ENCODE measurements around the gene HDDC2. TPM values are rescaled to one million over a fixed set of nuclear protein-coding genes. Genes with fewer than 3 reads are reported as not detected.
A peak's percentile ranks its signal among the peaks of the same experiment; 100 is the strongest.

HDDC2 gene
- total RNA-seq, 1 donor from 2014 or later: 49.4 TPM

GRCh38 chr6:125300992-125301434 lies 754 bp downstream of the HDDC2 start:
- DNase-seq (ENCODE audit: low spot score, unreplicated experiment): no peak
- Mint-ChIP-seq H3K36me3 (ENCODE audit: insufficient read depth) (peaks cover 24% of the 10 kb centered on the region), H3K4me1 (ENCODE audit: low read depth) (peaks cover 16% of the 10 kb centered on the region), H3K4me3 (ENCODE audit: low read depth) (peak overlapping the region; percentile 85), H3K9me3 (ENCODE audit: low read depth) (peaks cover 3% of the 10 kb centered on the region), H3K27me3 (peaks cover 5% of the 10 kb centered on the region), H3K27ac (peak overlapping the region; percentile 95)
- no peak for TF ChIP-seq CTCF (IDR thresholded peaks at IDR 0.05; ENCODE audit: unreplicated experiment)

- peaks cover 16% of the 10 kb centered on the region for H3K4me1 Mint-ChIP-seq (ENCODE audit: low read depth)
- no peaks in the 10 kb centered on the region for H3K27me3 Mint-ChIP-seq
- H3K27ac Mint-ChIP-seq: no peak overlapping the region
- H3K36me3 Mint-ChIP-seq (ENCODE audit: insufficient read depth): peaks cover 29% of the 10 kb centered on the region
- H3K4me3 Mint-ChIP-seq (ENCODE audit: low read depth): no peak overlapping the region
- DNase-seq (ENCODE audit: low spot score, unreplicated experiment): no peak
- no peaks in the 10 kb centered on the region for H3K9me3 Mint-ChIP-seq (ENCODE audit: low read depth)
- no peak for TF ChIP-seq CTCF (IDR thresholded peaks at IDR 0.05; ENCODE audit: unreplicated experiment)
Observed at GRCh38 chr6:125299257-125299656, 2.5 kb downstream of the HDDC2 start.

GRCh38 chr6:125296471-125296870 lies 5.3 kb downstream of the HDDC2 start:
- Mint-ChIP-seq H3K9me3 (ENCODE audit: low read depth) (no peaks in the 10 kb centered on the region), H3K4me1 (ENCODE audit: low read depth) (peaks cover 16% of the 10 kb centered on the region), H3K36me3 (ENCODE audit: insufficient read depth) (peaks cover 36% of the 10 kb centered on the region), H3K4me3 (ENCODE audit: low read depth) (no peak overlapping the region), H3K27ac (no peak overlapping the region), H3K27me3 (no peaks in the 10 kb centered on the region)
- no peak for TF ChIP-seq CTCF (IDR thresholded peaks at IDR 0.05; ENCODE audit: unreplicated experiment)
- no peak for DNase-seq (ENCODE audit: low spot score, unreplicated experiment)

- Mint-ChIP-seq H3K36me3 (ENCODE audit: insufficient read depth) (peaks cover 41% of the 10 kb centered on the region), H3K27me3 (no peaks in the 10 kb centered on the region), H3K4me1 (ENCODE audit: low read depth) (peaks cover 5% of the 10 kb centered on the region), H3K27ac (no peak overlapping the region), H3K4me3 (ENCODE audit: low read depth) (no peak overlapping the region), H3K9me3 (ENCODE audit: low read depth) (no peaks in the 10 kb centered on the region)
- no peak for DNase-seq (ENCODE audit: low spot score, unreplicated experiment)
- TF ChIP-seq CTCF (IDR thresholded peaks at IDR 0.05; ENCODE audit: unreplicated experiment): no peak
Observed at GRCh38 chr6:125294925-125295324, 6.8 kb downstream of the HDDC2 start.

GRCh38 chr6:125294036-125294435 lies 7.7 kb downstream of the HDDC2 start:
- Mint-ChIP-seq H3K36me3 (ENCODE audit: insufficient read depth) (peaks cover 39% of the 10 kb centered on the region), H3K4me1 (ENCODE audit: low read depth) (no peaks in the 10 kb centered on the region), H3K9me3 (ENCODE audit: low read depth) (no peaks in the 10 kb centered on the region), H3K27me3 (no peaks in the 10 kb centered on the region), H3K27ac (no peak overlapping the region), H3K4me3 (ENCODE audit: low read depth) (no peak overlapping the region)
- no peak for TF ChIP-seq CTCF (IDR thresholded peaks at IDR 0.05; ENCODE audit: unreplicated experiment)
- no peak for DNase-seq (ENCODE audit: low spot score, unreplicated experiment)
